HG03175 (cell line): Measurements from ENCODE around the gene SVIL.
"Not testable (repeated sequence)": the region's sequence is repeated elsewhere in the genome, so short reads cannot be mapped to it uniquely, and the experiment has no call there.

ENCODE experiments used
- ATAC-seq: cut with Tn5 transposase; IDR thresholded peaks from one replicate; pipeline ENCODE4 v1.9.1; 2021; ENCODE audit warnings: mild to moderate bottlenecking, moderate library complexity; ENCODE audit not compliant: unreplicated experiment

The SVIL gene

DNA sequence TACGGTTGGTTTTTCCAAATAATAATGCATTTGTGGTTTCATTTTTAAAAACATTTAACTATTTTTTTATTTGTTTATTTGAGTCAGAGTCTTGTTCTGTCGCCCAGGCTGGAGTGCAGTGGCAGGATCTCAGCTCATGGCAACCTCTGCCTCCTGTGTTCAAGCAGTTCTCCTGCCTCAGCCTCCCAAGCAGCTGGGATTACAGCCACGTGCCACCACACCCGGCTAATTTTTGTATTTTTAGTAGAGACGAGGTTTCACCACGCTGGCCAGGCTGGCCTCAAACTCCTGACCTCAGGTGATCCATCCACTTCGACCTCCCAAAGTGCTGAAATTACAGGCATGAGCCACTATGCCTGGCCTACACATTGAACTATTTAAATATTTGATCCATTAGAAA is 28.1 kb downstream of the SVIL start:
- ATAC-seq: not testable (repeated sequence)

DNA sequence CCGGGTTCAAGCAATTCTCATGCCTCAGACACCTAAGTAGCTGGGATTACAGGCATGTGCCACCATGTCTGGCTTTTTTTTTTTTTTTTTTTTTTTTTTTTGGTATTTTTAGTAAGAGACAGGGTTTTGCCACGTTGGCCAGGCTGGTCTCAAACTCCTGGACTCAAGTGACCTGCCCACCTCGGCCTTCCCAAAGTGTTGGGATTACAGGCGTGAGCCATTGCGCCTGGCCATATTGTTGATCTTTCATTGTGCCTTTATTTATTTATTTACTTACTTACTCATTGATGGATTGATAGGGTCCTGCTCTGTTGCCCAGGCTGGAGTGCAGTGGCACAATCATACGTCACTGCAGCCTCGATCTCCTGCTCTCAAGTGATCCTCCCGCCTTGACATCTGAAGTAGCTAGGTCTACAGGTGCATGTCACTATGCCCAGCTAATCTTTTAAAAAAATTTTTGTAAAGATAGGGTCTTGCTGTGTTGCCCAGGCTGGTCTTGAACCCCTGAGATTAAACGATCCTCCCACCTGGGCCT is 30.4 kb downstream of the SVIL start:
- no peak for ATAC-seq

GRCh38 chr10:29603223-29603896 is 31.4 kb downstream of the SVIL start:
- ATAC-seq: no peak

GRCh38 chr10:29600821-29601220 is 34.0 kb downstream of the SVIL start:
- no peak for ATAC-seq

DNA sequence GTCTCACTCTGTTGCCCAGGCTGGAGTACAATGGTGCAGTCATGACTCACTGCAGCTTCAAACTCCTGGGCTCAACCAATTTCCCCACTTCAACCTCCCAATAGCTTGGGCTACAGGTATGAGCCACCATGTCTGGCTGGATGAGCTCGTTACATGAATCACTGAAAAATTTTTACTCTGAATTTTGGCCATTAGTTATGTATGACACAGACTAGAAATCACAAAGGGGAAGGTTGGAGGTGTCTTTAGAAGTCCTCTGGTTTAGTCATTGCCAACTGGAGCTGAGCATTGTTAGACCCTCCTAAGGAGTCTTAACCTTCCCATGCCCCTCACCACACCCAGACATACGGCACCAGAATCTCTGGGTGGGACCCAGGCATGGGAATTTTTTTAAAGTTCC is 34.7 kb downstream of the SVIL start:
- no peak for ATAC-seq

DNA sequence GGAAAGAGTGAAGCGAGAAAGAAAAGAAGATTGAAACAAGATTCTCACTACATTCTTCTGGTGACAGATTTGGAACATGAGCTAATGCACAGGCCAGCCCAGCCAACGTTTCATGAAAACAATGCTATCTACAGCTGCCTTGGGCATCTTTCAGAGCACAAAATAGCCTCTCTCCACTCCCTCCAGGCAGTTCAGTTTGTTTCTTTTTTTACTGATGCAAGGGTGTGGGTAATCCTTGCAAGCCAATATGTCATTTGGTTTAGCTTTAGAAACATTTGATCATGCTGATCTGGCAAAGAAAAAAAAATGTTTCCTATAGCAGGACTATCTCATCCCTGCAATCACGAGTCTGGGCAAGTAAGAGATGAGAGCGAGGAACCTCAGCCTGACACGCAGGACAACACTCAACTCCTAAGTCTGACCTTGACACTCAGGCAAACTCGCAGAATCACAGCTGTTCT is 35.9 kb downstream of the SVIL start:
- ATAC-seq: no peak

GRCh38 chr10:29596826-29597225 is 37.9 kb downstream of the SVIL start:
- no peak for ATAC-seq

DNA sequence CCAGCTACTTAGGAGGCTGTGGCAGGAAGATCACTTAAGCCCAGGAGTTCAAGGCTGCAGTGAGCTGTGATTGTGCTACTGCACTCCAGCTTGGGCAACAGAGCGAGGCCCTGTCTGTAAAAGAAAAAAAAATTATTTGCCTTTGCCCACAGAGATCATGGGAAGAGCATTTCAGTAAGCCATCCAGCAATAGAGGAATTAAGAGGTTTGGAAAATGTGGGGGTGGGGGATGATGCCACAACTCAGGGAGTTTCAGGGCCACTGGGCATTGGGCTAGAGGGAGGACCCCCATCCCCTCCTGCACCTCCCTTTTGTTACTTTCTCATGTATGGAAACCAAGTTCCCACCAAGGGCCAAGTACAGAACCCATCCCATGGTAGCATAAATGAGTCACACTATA is 38.4 kb downstream of the SVIL start:
- ATAC-seq: no peak

- no peak for ATAC-seq
These were observed 39.0 kb downstream of the SVIL start for GRCh38 chr10:29595636-29596225.

GRCh38 chr10:29595146-29595545 is 39.6 kb downstream of the SVIL start:
- ATAC-seq: no peak

- ATAC-seq: no peak
These were observed 43.2 kb downstream of the SVIL start for GRCh38 chr10:29591651-29591968.

- no peak for ATAC-seq
These were observed 43.7 kb downstream of the SVIL start for GRCh38 chr10:29590915-29591650.

- no peak for ATAC-seq
These were observed 45.9 kb downstream of the SVIL start for GRCh38 chr10:29588629-29589421.

- not testable (repeated sequence) for ATAC-seq
These were observed 46.8 kb downstream of the SVIL start for GRCh38 chr10:29587750-29588628.

DNA sequence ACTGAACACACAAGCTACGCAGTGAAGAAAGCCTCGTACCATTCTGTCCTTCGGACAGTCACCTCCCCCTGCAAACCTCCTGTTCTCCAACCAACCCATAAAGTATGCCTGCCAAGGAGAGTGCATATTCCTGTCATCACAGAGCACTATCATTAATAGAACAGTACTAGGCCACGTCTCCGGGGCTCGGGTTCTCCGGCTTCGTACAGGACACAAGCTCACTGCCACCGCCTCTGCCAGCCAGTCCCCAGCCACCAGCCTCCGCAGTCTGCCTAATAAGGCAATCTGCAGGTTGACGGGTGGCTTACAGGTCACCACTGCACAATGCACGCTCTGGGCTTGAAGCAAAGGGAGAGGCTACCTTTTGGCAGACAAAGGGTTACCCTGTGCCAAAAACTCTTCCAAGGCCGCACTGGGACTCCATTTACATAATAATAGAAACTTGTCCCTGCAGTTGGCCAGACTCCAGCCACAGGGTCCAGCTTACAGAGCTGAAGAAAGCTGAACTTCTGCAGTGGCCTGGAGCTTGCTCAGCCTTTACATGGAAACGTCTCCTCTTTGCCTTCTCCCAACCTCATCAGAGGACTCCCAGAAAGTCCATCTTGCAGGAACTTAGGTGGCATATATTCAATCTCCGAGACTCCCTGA is 47.5 kb downstream of the SVIL start:
- not testable (repeated sequence) for ATAC-seq

DNA sequence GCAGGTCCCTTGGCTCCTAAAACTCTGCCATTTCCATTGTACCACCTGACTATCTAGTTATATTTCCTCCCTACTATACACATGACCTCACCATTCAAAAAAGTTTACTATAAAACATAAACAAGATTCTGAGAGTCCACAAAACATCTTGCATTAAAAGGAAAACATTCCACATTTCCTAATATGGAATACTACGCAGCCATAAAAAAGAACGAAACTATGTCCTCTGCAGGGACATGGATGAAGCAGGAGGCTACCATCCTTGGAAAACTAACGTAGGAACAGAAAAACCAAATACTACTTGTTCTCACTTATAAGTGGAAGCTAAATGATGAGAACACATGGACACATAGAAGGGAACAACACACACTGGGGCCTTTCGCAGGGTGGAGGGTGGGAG is 48.3 kb downstream of the SVIL start:
- ATAC-seq: no peak

DNA sequence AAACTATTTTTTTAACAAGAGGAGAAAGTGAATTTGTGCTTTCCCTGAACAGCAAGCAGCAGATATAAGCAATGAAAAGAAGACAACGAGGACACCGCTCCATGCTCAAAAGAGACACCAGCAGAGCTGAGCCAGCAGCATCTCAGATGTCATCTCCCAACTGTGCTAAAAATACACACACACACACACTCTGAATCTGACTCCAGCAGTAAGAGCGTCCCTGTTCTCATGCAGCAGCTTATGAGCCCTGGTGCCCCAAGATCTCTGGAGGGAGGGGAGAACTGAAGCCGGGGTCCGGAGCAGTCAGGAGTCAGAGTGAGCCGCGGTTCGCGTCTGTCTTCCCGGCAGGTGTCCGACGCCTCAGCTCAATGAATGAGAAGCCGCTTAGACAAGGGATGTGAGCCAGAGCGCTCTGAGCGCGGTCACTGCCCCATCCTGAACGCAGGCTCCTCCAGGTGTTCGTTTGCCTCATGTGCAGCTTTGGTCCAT is 49.2 kb downstream of the SVIL start:
- no peak for ATAC-seq

GRCh38 chr10:29584436-29584835 is 50.3 kb downstream of the SVIL start:
- ATAC-seq: no peak

- no peak for ATAC-seq
These were observed 51.1 kb downstream of the SVIL start for GRCh38 chr10:29583674-29584073.

DNA sequence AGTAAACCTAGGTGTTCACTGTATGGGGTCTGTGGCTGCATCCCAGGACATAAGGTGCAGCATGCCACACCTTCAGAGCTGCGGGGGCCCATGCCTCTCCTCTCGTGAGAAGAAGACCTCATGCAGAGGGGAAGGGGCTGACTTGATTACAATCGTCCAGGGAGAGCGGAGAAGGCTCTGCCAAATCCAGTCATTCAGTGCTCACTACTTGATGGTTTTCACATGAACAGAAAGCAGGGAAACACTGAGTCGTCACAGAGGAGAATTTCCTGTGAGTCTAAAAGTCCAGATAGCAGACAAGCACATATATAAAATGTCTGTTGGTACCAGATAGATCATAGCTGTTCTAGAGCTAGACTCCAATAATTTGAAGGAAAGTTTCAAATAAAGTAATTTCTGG is 52.0 kb downstream of the SVIL start:
- not testable (repeated sequence) for ATAC-seq
